Astrocyte of the cerebellum (primary cell): ENCODE data around the gene ABCD2.
A peak's percentile ranks its signal among the peaks of the same experiment; 100 is the strongest.

Experiments
- DNase-seq: peaks from one replicate; pipeline ENCODE4 v3.0.0-alpha.2; 2011; ENCODE audit warnings: low read depth
- H3K4me3 ChIP-seq: 2 replicates; pipeline ENCODE4 v1.5.1; 2011; ENCODE audit warnings: mild to moderate bottlenecking, low read depth, low read length, moderate library complexity
- in situ Hi-C: cut with HindIII; loops from 2 replicates; pipeline ENCODE4 v1.10.0; 2017; ENCODE audit warnings: low sequenced_read_pairs
- TF ChIP-seq, protein P1 (sequence below): IDR thresholded peaks from 2 replicates; pipeline ENCODE4 v1.5.1; 2012; ENCODE audit warnings: low read length, low read depth, moderate library complexity, mild to moderate bottlenecking; ENCODE audit errors: missing control alignments

Gene ABCD2

DNA sequence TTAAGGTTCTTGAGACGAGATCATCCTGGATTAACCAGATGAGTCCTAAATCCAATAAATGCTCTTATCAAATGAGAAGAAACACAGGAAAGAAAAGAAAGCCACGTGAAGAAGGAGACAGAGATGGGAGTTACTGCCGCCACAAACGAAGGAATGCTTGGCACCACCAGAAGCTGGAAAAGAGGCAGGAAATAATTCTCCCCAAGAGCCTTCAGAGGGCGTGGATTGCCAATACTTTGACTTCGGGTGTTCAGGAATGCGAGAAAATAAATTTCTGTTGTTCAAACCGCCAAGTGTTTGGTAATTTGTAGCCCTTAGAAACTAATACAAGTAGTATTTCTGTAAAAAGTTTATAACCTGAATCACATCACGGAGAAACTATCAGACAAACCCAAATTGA lies 31.3 kb downstream of the ABCD2 start:
- TF ChIP-seq, protein P1, sequence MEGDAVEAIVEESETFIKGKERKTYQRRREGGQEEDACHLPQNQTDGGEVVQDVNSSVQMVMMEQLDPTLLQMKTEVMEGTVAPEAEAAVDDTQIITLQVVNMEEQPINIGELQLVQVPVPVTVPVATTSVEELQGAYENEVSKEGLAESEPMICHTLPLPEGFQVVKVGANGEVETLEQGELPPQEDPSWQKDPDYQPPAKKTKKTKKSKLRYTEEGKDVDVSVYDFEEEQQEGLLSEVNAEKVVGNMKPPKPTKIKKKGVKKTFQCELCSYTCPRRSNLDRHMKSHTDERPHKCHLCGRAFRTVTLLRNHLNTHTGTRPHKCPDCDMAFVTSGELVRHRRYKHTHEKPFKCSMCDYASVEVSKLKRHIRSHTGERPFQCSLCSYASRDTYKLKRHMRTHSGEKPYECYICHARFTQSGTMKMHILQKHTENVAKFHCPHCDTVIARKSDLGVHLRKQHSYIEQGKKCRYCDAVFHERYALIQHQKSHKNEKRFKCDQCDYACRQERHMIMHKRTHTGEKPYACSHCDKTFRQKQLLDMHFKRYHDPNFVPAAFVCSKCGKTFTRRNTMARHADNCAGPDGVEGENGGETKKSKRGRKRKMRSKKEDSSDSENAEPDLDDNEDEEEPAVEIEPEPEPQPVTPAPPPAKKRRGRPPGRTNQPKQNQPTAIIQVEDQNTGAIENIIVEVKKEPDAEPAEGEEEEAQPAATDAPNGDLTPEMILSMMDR: no peak
- no peak for DNase-seq
- no peak overlapping the region for H3K4me3 ChIP-seq
- in situ Hi-C loops: no loop called here

DNA sequence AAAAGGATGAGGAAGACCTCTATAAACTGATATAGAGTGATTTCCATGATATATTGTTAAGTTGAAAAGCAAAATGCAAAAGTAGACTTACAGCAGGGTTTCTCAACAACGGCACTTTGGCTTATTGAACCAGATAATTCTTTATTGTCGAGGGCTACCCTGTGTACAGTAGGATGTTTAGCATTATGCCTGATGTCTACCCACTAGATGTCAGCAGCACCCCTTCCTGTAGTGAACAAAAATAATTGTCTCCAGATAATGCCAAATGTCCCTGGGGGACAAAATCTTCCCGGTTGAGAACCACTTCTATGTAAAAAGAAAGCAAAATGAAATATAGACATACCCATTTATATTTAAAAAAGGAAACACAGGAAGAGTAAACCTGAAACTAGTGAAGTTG lies 32.4 kb downstream of the ABCD2 start:
- no peak for DNase-seq
- H3K4me3 ChIP-seq: no peak overlapping the region
- TF ChIP-seq, protein P1: peak; percentile 52
- in situ Hi-C loops: no loop called here

DNA sequence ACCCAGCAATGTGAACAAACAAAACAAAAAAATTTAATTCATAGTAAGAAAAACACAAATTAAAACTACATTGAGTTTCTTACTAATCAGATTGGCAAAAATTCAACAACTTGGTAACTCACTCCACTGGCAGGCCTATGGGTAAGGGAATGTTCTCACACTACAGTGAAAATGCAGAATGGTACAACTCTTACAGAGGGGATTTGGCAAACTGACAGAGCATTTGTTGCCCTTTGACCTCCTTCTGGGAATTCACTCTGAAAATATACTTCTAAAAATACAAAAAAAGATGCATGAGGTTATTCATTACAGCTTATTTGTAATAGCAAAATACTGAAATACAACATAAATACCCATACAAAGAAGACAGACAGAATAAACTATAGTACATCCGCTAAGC lies 32.8 kb downstream of the ABCD2 start:
- TF ChIP-seq, protein P1: no peak
- in situ Hi-C loops: no loop called here
- H3K4me3 ChIP-seq: no peak overlapping the region
- DNase-seq: no peak

DNA sequence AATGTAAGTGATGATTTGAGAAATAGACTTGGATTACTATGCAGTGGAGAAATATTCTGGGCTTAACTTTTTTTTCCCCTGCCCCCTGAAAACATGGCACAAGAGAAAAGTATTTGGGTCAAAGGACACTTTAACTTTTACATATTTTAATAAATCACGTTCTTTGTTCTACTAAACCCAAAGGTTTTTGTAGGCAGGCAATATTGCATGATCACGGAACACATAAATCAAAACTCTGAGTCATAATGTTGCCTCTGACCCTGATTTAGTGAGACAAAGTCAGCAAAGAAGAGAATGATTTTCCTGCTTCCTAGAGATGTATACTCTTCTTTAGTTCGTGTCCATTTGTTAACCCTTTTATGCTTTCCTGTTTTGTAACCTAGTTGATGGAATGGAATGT lies 38.0 kb downstream of the ABCD2 start:
- H3K4me3 ChIP-seq: no peak overlapping the region
- TF ChIP-seq, protein P1: no peak
- DNase-seq: no peak
- in situ Hi-C loops: no loop called here

DNA sequence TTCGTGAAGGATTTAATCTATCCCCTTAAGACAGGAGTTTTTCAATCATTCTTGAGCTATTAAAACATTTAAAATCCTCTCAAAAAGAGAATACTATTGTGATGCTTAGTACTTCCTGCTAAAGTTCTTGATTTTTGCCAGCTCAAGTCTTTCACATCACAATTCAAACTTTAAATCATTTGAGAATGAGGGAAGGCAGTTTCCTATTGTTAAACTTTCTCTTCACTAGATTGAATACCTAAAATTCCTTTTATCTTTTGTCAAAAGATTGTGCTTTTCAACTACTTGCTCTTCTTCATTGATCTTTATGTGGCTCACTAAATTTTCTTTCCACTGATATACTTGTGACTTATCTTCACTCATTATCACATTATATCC lies 44.1 kb downstream of the ABCD2 start:
- TF ChIP-seq, protein P1: no peak
- in situ Hi-C loops: no loop called here
- DNase-seq: no peak
- H3K4me3 ChIP-seq: no peak overlapping the region

DNA sequence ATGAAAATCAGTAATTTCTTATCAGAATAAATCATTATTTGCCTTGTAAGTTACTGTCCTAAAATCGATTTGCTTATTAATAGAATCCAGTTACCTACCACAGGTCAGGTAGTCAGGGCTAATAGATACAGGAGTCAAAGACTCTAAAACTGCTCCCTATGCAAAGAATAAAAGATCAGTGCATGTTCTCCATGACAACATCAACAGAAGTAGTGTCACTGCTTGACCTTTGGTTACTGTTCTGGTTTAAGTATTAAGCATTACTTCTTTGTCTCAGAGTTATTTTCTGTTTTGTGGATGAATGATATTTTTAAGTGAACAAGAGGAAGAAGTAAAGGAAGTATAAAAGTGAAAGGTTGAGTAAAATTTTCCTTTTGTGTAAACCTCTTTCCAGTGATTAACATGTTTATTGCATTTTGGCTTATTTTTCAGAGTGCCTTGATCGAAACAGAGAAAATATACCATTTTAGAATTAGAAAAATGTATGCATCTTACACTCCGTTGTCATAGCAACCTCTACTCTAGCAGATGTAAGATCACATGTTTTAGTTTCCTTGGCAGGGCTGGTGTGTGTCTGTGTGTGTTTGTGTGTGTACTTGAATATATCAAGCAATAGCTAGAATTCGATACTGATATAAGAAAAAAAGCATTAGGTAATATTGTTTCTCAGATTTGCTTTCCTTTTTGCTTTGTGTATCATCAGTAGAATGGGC lies 44.7 kb downstream of the ABCD2 start:
- in situ Hi-C loops: no loop called here
- no peak for DNase-seq
- TF ChIP-seq, protein P1: no peak
- no peak overlapping the region for H3K4me3 ChIP-seq
